Measurements from ENCODE around the gene GLUL. TPM values are rescaled to one million over a fixed set of nuclear protein-coding genes. Genes with fewer than 3 reads are reported as not detected.

The GLUL gene
- polyA plus RNA-seq, 3 donors, result 506 to 1,423 (median 523) TPM

DNA sequence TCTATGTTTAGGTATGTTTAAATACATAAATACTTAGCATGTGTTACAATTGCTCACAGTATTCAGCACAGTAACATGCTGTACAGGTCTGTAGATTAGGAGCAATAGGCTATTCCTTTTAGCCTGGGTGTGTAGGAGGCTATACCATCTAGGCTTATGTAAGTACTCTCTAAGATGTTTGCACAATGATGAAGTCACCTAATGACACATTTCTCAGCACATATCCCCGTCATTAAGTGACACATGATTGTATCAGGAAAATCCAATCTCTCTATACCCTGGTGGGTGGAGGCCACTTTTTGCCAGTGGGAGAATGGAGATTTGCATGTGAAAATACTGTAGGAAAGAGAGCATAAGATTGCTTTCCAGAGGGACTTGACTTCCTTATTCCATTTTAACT, 14.4 kb upstream of the GLUL start:
- Histone ChIP-seq H3K4me1 (ENCODE audit: control insufficient read depth in 1 of 2, insufficient read depth in 2 of 2, low read length in 2 of 2) (no peaks in the 10 kb centered on the region), H3K9ac (ENCODE audit: insufficient read depth, low read length, poor library complexity, severe bottlenecking) (no peak overlapping the region), H3K36me3 (replicated peaks in 1 of 2; ENCODE audit: control insufficient read depth in 1 of 2, insufficient read depth in 2 of 2, low read length in 2 of 2) (no peaks in the 10 kb centered on the region), H3K27ac (ENCODE audit: low read depth in 1 of 2, low read length in 2 of 2) (no peak overlapping the region), H3K4me2 (replicated peaks; ENCODE audit: extremely low read depth, low read length, poor library complexity, severe bottlenecking) (no peak overlapping the region), H3K79me2 (ENCODE audit: insufficient read depth, low read length) (no peaks in the 10 kb centered on the region), H3K4me3 (replicated peaks in 1 of 3; ENCODE audit: low read depth in 2 of 3, low read length in 3 of 3) (no peak overlapping the region), H3K9me3 (replicated peaks in 1 of 2; ENCODE audit: control insufficient read depth in 1 of 2, insufficient read depth in 1 of 2, low read length in 2 of 2) (peaks cover 3 to 6% of the 10 kb centered on the region in 2 donors), H3K27me3 (ENCODE audit: control insufficient read depth in 2 of 2, insufficient read depth in 2 of 2, low read length in 2 of 2) (no peaks in the 10 kb centered on the region), H4K20me1 (ENCODE audit: insufficient read depth, low read length) (no peaks in the 10 kb centered on the region), H2AFZ (ENCODE audit: insufficient read depth, low read depth, low read length, poor library complexity, severe bottlenecking) (no peak overlapping the region)
- Mint-ChIP-seq H3K4me1 (no peaks in the 10 kb centered on the region), H3K36me3 (no peaks in the 10 kb centered on the region), H3K27me3 (ENCODE audit: low read depth in 3 of 3) (peaks cover 2 to 7% (median 4%) of the 10 kb centered on the region in 3 donors), H3K4me3 (no peak overlapping the region), H3K27ac (no peak overlapping the region), H3K9me3 (peaks cover 4 to 11% (median 8%) of the 10 kb centered on the region in 7 donors)
- intact Hi-C loops (cut with micrococcal nuclease), result no loop called here
- no CpG with 5 or more reads among the region's 1 CpG for WGBS (ENCODE audit: insufficient coverage)
- DNase-seq, result no peak
- TF ChIP-seq, protein P1, sequence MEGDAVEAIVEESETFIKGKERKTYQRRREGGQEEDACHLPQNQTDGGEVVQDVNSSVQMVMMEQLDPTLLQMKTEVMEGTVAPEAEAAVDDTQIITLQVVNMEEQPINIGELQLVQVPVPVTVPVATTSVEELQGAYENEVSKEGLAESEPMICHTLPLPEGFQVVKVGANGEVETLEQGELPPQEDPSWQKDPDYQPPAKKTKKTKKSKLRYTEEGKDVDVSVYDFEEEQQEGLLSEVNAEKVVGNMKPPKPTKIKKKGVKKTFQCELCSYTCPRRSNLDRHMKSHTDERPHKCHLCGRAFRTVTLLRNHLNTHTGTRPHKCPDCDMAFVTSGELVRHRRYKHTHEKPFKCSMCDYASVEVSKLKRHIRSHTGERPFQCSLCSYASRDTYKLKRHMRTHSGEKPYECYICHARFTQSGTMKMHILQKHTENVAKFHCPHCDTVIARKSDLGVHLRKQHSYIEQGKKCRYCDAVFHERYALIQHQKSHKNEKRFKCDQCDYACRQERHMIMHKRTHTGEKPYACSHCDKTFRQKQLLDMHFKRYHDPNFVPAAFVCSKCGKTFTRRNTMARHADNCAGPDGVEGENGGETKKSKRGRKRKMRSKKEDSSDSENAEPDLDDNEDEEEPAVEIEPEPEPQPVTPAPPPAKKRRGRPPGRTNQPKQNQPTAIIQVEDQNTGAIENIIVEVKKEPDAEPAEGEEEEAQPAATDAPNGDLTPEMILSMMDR (IDR thresholded peaks at IDR 0.05), result no peak

DNA sequence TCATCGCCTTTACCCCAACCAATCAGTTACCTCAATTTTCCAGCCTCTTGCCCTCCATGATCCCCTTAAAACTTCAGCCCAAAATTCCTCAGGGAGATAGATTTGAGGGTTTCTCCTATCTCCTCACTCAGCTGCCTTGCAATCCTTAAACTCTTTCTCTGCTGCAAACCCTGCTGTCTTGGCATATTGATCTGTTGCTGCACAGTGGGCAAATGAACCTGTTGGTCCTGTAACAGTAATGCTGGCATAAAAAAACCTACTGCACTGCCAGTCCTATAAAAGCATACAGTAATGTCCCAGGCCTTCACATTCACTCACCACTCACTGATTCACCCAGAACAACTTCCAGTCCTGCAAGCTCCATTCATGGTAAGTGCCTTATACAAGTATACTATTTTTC, 14.0 kb upstream of the GLUL start:
- Histone ChIP-seq H3K9ac (ENCODE audit: insufficient read depth, low read length, poor library complexity, severe bottlenecking) (no peak overlapping the region), H3K36me3 (replicated peaks in 1 of 2; ENCODE audit: control insufficient read depth in 1 of 2, insufficient read depth in 2 of 2, low read length in 2 of 2) (no peaks in the 10 kb centered on the region), H3K79me2 (ENCODE audit: insufficient read depth, low read length) (no peaks in the 10 kb centered on the region), H4K20me1 (ENCODE audit: insufficient read depth, low read length) (no peaks in the 10 kb centered on the region), H3K27me3 (ENCODE audit: control insufficient read depth in 2 of 2, insufficient read depth in 2 of 2, low read length in 2 of 2) (no peaks in the 10 kb centered on the region), H3K4me1 (ENCODE audit: control insufficient read depth in 1 of 2, insufficient read depth in 2 of 2, low read length in 2 of 2) (no peaks in the 10 kb centered on the region), H3K9me3 (replicated peaks in 1 of 2; ENCODE audit: control insufficient read depth in 1 of 2, insufficient read depth in 1 of 2, low read length in 2 of 2) (peaks cover 3 to 6% of the 10 kb centered on the region in 2 donors), H3K27ac (ENCODE audit: low read depth in 1 of 2, low read length in 2 of 2) (no peak overlapping the region), H2AFZ (ENCODE audit: insufficient read depth, low read depth, low read length, poor library complexity, severe bottlenecking) (no peak overlapping the region), H3K4me2 (replicated peaks; ENCODE audit: extremely low read depth, low read length, poor library complexity, severe bottlenecking) (no peak overlapping the region), H3K4me3 (replicated peaks in 1 of 3; ENCODE audit: low read depth in 2 of 3, low read length in 3 of 3) (no peak overlapping the region)
- H3K9me3 Mint-ChIP-seq, result peaks cover 4 to 11% (median 8%) of the 10 kb centered on the region in 7 donors
- 100% methylated on average over 1 of the region's 1 CpG for WGBS (ENCODE audit: insufficient coverage)
- H3K36me3 Mint-ChIP-seq, result no peaks in the 10 kb centered on the region
- peaks cover 2 to 7% (median 4%) of the 10 kb centered on the region in 3 donors for H3K27me3 Mint-ChIP-seq (ENCODE audit: low read depth in 3 of 3)
- no peak overlapping the region for H3K4me3 Mint-ChIP-seq
- no peak for DNase-seq
- TF ChIP-seq, protein P1 (IDR thresholded peaks at IDR 0.05), result no peak
- H3K27ac Mint-ChIP-seq, result no peak overlapping the region
- no peaks in the 10 kb centered on the region for H3K4me1 Mint-ChIP-seq
- intact Hi-C loops (cut with micrococcal nuclease), result no loop called here

Measured in CD14-positive monocyte (primary cell).